Measurements from ENCODE around the gene LSM4. TPM values are rescaled to one million over a fixed set of nuclear protein-coding genes. Genes with fewer than 3 reads are reported as not detected.

The LSM4 gene
- total and polyA plus RNA-seq, 2 of the 13 experiments (the other 11 are each of a cell fraction or from before 2014, with no cell fraction given) = 65.8 to 166 TPM

DNA sequence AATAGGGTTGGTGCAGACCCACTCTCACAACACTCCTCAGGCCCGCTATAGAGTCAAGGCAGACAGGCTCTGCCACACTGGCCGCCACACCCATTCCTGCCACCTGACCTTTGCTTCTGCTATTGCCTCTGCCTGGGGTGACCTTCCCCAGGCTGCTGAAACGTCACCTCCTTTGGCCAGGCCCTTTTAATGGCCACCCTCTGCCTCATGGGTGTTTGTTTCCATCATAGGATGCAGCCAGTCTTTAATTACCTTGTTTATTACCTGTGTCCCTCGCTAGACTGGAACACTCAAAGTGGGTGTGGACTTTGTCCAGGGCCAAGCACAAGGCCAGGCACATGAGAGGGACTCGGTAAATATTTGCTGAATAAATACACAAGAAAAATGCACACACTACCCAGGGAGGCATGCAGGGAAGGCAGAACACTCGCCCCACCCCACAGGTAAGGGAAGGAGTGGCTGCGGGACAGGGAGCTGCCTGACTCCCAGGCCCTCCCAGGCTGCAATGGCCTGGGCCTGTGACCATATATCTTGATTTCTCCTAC, 3.2 kb downstream of the LSM4 start (continued):
- TF ChIP-seq ZNF577 (CRISPR knock-in tag; IDR thresholded peaks at IDR 0.05; ENCODE audit: borderline replicate concordance, low read depth) (no peak), ELF3 (CRISPR knock-in tag; IDR thresholded peaks at IDR 0.05) (peak; percentile 69; the same call in 1 of the 2 replicates), REPIN1 (CRISPR knock-in tag; IDR thresholded peaks at IDR 0.05; ENCODE audit: borderline replicate concordance, low read depth) (peak; percentile 49; the same call in 1 of the 2 replicates), ZNF24 (IDR thresholded peaks at IDR 0.05) (no peak), NR3C1 (CRISPR knock-in tag; IDR thresholded peaks at IDR 0.05) (no peak), XBP1 (CRISPR knock-in tag; IDR thresholded peaks at IDR 0.05) (no peak), SSRP1 (CRISPR knock-in tag; IDR thresholded peaks at IDR 0.05) (no peak), ZNF329 (CRISPR knock-in tag; IDR thresholded peaks at IDR 0.05; ENCODE audit: low read depth) (peak; percentile 66; the same call in 1 of the 2 replicates), MXD4 (CRISPR knock-in tag; IDR thresholded peaks at IDR 0.05) (no peak), MAZ (IDR thresholded peaks at IDR 0.05; ENCODE audit: borderline replicate concordance, low read depth, low read length) (no peak), MAZ (CRISPR knock-in tag; IDR thresholded peaks at IDR 0.05; ENCODE audit: low read depth) (peak; percentile 56), ZNF543 (CRISPR knock-in tag; IDR thresholded peaks at IDR 0.05) (peak; percentile 57; the same call in 1 of the 2 replicates), ZNF777 (CRISPR knock-in tag; IDR thresholded peaks at IDR 0.05) (no peak)
- TF ChIP-seq, protein P1, sequence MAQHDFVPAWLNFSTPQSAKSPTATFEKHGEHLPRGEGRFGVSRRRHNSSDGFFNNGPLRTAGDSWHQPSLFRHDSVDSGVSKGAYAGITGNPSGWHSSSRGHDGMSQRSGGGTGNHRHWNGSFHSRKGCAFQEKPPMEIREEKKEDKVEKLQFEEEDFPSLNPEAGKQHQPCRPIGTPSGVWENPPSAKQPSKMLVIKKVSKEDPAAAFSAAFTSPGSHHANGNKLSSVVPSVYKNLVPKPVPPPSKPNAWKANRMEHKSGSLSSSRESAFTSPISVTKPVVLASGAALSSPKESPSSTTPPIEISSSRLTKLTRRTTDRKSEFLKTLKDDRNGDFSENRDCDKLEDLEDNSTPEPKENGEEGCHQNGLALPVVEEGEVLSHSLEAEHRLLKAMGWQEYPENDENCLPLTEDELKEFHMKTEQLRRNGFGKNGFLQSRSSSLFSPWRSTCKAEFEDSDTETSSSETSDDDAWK (CRISPR knock-in tag; IDR thresholded peaks at IDR 0.05) = no peak
- TF ChIP-seq, protein P2, sequence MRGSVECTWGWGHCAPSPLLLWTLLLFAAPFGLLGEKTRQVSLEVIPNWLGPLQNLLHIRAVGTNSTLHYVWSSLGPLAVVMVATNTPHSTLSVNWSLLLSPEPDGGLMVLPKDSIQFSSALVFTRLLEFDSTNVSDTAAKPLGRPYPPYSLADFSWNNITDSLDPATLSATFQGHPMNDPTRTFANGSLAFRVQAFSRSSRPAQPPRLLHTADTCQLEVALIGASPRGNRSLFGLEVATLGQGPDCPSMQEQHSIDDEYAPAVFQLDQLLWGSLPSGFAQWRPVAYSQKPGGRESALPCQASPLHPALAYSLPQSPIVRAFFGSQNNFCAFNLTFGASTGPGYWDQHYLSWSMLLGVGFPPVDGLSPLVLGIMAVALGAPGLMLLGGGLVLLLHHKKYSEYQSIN (CRISPR knock-in tag; IDR thresholded peaks at IDR 0.05; ENCODE audit: borderline replicate concordance) = no peak
- TF ChIP-seq, protein P3, sequence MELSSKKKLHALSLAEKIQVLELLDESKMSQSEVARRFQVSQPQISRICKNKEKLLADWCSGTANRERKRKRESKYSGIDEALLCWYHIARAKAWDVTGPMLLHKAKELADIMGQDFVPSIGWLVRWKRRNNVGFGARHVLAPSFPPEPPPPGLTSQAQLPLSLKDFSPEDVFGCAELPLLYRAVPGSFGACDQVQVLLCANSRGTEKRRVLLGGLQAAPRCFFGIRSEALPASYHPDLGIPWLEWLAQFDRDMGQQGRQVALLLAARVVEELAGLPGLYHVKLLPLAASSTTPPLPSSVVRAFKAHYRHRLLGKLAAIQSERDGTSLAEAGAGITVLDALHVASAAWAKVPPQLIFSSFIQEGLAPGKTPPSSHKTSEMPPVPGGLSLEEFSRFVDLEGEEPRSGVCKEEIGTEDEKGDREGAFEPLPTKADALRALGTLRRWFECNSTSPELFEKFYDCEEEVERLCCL (CRISPR knock-in tag; IDR thresholded peaks at IDR 0.05; ENCODE audit: borderline replicate concordance) = no peak
- TF ChIP-seq, protein P4, sequence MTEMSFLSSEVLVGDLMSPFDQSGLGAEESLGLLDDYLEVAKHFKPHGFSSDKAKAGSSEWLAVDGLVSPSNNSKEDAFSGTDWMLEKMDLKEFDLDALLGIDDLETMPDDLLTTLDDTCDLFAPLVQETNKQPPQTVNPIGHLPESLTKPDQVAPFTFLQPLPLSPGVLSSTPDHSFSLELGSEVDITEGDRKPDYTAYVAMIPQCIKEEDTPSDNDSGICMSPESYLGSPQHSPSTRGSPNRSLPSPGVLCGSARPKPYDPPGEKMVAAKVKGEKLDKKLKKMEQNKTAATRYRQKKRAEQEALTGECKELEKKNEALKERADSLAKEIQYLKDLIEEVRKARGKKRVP (CRISPR knock-in tag; IDR thresholded peaks at IDR 0.05) = no peak
- TF ChIP-seq, protein P5, sequence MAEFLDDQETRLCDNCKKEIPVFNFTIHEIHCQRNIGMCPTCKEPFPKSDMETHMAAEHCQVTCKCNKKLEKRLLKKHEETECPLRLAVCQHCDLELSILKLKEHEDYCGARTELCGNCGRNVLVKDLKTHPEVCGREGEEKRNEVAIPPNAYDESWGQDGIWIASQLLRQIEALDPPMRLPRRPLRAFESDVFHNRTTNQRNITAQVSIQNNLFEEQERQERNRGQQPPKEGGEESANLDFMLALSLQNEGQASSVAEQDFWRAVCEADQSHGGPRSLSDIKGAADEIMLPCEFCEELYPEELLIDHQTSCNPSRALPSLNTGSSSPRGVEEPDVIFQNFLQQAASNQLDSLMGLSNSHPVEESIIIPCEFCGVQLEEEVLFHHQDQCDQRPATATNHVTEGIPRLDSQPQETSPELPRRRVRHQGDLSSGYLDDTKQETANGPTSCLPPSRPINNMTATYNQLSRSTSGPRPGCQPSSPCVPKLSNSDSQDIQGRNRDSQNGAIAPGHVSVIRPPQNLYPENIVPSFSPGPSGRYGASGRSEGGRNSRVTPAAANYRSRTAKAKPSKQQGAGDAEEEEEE (CRISPR knock-in tag; IDR thresholded peaks at IDR 0.05; ENCODE audit: borderline replicate concordance) = no peak
- TF ChIP-seq, protein P6, sequence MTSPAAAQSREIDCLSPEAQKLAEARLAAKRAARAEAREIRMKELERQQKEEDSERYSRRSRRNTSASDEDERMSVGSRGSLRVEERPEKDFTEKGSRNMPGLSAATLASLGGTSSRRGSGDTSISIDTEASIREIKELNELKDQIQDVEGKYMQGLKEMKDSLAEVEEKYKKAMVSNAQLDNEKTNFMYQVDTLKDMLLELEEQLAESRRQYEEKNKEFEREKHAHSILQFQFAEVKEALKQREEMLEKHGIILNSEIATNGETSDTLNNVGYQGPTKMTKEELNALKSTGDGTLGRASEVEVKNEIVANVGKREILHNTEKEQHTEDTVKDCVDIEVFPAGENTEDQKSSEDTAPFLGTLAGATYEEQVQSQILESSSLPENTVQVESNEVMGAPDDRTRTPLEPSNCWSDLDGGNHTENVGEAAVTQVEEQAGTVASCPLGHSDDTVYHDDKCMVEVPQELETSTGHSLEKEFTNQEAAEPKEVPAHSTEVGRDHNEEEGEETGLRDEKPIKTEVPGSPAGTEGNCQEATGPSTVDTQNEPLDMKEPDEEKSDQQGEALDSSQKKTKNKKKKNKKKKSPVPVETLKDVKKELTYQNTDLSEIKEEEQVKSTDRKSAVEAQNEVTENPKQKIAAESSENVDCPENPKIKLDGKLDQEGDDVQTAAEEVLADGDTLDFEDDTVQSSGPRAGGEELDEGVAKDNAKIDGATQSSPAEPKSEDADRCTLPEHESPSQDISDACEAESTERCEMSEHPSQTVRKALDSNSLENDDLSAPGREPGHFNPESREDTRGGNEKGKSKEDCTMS (CRISPR knock-in tag; conservative IDR thresholded peaks at IDR 0.05) = no peak
- TF ChIP-seq, protein P7, sequence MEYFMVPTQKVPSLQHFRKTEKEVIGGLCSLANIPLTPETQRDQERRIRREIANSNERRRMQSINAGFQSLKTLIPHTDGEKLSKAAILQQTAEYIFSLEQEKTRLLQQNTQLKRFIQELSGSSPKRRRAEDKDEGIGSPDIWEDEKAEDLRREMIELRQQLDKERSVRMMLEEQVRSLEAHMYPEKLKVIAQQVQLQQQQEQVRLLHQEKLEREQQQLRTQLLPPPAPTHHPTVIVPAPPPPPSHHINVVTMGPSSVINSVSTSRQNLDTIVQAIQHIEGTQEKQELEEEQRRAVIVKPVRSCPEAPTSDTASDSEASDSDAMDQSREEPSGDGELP (IDR thresholded peaks at IDR 0.05; ENCODE audit: borderline replicate concordance, low read depth) = peak; percentile 53; the same call in 1 of the 2 replicates
